Measurements from ENCODE around the gene NCAN. TPM values are rescaled to one million over a fixed set of nuclear protein-coding genes. Genes with fewer than 3 reads are reported as not detected.

Gene NCAN
- total and polyA plus RNA-seq, 9 of the 15 experiments (the other 6 are each of a cell fraction or from before 2014, with no cell fraction given) = 0.04 TPM; not detected in 8

DNA sequence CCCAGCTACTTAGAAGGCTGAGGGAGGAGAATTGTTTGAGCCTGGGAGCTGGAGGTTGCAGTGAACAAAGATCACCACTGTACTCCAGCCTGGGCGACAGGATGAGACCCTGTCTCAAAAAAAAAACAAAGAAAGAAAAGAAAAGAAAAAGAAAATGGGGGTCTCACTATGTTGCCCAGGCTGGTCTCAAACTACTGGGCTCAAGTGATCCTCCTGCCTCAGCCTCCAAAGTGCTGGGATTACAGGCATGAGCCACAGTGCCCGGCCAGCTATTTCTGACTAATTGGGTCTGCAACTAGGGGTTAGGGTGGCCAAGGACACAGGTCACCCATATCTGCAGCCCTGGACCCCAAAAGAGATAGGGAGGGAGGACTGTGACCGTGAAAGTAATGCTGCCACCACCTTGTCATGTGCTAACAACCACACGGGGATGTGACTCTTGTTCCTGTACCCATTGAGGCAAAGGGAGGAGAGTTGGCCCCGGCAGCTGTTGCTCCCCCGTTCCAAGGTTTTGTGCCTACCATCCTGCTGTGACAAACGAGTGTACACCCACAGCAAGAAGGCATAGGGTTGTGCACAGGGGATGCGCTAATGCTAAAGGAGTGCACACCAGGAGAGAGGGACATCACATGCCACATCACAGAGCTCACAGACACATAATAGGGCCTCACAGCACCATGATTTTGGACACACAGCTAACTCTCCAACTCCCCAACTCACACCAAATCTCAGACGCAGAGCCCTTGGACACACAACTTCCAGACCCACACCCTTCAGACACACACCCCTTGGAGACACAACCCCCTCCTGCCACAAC lies 42.3 kb upstream of the NCAN start (continued):
- TF ChIP-seq, protein P1, sequence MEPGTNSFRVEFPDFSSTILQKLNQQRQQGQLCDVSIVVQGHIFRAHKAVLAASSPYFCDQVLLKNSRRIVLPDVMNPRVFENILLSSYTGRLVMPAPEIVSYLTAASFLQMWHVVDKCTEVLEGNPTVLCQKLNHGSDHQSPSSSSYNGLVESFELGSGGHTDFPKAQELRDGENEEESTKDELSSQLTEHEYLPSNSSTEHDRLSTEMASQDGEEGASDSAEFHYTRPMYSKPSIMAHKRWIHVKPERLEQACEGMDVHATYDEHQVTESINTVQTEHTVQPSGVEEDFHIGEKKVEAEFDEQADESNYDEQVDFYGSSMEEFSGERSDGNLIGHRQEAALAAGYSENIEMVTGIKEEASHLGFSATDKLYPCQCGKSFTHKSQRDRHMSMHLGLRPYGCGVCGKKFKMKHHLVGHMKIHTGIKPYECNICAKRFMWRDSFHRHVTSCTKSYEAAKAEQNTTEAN (CRISPR knock-in tag; IDR thresholded peaks at IDR 0.05) = no peak
- TF ChIP-seq TEAD4 (IDR thresholded peaks at IDR 0.05; ENCODE audit: low read length) = no peak
- TF ChIP-seq TEAD4 (CRISPR knock-in tag; IDR thresholded peaks at IDR 0.05; ENCODE audit: borderline replicate concordance) = no peak
- TF ChIP-seq MLLT1 (IDR thresholded peaks at IDR 0.05) = 0 out of 4 replicates have a peak, but pooled peaks of 1 of the 2 experiments have one; percentile 29
- 0 out of 2 replicates have a peak, but pooled peaks have one; percentile 17 for TF ChIP-seq EHMT2 (IDR thresholded peaks at IDR 0.05)
- no peak for TF ChIP-seq MTF1 (CRISPR knock-in tag; IDR thresholded peaks at IDR 0.05; ENCODE audit: borderline replicate concordance)
- TF ChIP-seq CREB1 (IDR thresholded peaks at IDR 0.05) = no peak
- TF ChIP-seq CREB1 (CRISPR knock-in tag; IDR thresholded peaks at IDR 0.05) = no peak
- TF ChIP-seq SP1 (CRISPR knock-in tag; IDR thresholded peaks at IDR 0.05) = no peak
- TF ChIP-seq PPARD (CRISPR knock-in tag; IDR thresholded peaks at IDR 0.05) = no peak
- TF ChIP-seq DEAF1 (CRISPR knock-in tag; IDR thresholded peaks at IDR 0.05) = no peak
- peak; percentile 40 for TF ChIP-seq ARHGAP35 (IDR thresholded peaks at IDR 0.05; ENCODE audit: partially characterized antibody)
- no peak for TF ChIP-seq SOX6 (IDR thresholded peaks at IDR 0.05)
- TF ChIP-seq ZNF778 (CRISPR knock-in tag; IDR thresholded peaks at IDR 0.05) = no peak
- no peak for TF ChIP-seq AFF4 (CRISPR knock-in tag; IDR thresholded peaks at IDR 0.05)
- TF ChIP-seq TBP (optimal IDR thresholded peaks at IDR 0.05; ENCODE audit: low read depth, low read length) = no peak

Data from K562 (cell line).